ENCODE data around the gene EDN3. TPM values are rescaled to one million over a fixed set of nuclear protein-coding genes. Genes with fewer than 3 reads are reported as not detected.

EDN3 gene
- total RNA-seq, 2 donors from 2014 or later = not detected

DNA sequence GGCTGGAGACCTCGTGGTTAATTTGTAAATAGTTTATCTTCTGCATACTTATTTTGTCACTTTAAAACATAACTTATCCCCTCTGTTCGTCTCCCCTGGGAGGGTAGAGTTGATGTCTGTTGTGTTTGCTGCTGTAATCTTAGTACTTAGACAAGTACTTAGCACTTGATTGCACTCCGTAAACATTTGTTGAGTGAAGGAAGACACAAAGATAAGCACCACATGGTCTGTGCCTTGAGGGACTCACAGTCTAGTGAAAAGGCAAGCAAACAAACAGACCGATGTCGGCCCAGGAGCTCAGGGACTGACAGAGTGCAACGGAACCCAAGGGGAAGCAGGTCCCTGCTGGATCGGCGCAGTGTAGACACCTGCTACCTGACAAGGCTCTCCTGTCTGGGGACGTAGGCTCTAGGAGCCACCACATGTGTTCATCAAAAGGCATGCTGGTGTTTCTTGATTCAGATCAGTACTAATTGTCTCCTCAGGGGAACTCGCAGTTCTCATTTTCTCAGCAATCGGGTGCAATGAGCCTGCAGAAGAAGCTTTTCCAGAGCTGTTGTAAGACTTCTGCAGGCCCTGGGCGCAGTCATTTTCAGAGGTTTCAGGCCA is 31.4 kb downstream of the EDN3 start:
- Histone ChIP-seq H3K9ac (ENCODE audit: extremely low read depth, low read length, poor library complexity, severe bottlenecking) (no peak overlapping the region), H3K27me3 (ENCODE audit: control insufficient read depth, insufficient read depth, low read length, poor library complexity, severe bottlenecking) (peaks cover 88% of the 10 kb centered on the region), H3K4me1 (ENCODE audit: control insufficient read depth, insufficient read depth, low read length) (peaks cover 10% of the 10 kb centered on the region), H3K27ac (ENCODE audit: low read depth, low read length) (no peak overlapping the region), H3K36me3 (ENCODE audit: control insufficient read depth, insufficient read depth, low read length) (no peaks in the 10 kb centered on the region), H3K4me3 (ENCODE audit: low read length) (no peak overlapping the region), H3K9me3 (ENCODE audit: control insufficient read depth, low read length) (no peaks in the 10 kb centered on the region)
- H3K4me3 Mint-ChIP-seq = no peak overlapping the region
- TF ChIP-seq, protein P1, sequence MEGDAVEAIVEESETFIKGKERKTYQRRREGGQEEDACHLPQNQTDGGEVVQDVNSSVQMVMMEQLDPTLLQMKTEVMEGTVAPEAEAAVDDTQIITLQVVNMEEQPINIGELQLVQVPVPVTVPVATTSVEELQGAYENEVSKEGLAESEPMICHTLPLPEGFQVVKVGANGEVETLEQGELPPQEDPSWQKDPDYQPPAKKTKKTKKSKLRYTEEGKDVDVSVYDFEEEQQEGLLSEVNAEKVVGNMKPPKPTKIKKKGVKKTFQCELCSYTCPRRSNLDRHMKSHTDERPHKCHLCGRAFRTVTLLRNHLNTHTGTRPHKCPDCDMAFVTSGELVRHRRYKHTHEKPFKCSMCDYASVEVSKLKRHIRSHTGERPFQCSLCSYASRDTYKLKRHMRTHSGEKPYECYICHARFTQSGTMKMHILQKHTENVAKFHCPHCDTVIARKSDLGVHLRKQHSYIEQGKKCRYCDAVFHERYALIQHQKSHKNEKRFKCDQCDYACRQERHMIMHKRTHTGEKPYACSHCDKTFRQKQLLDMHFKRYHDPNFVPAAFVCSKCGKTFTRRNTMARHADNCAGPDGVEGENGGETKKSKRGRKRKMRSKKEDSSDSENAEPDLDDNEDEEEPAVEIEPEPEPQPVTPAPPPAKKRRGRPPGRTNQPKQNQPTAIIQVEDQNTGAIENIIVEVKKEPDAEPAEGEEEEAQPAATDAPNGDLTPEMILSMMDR (conservative IDR thresholded peaks at IDR 0.05) = peak; percentile 19
- no peak overlapping the region for H3K27ac Mint-ChIP-seq
- 60 to 65% methylated on average over 5 to 11 of the region's 12 CpGs for whole genome bisulfite sequencing, 2 experiments (ENCODE audit: insufficient coverage in 1 of 2, insufficient read length in 1 of 2)
- H3K4me1 Mint-ChIP-seq = peaks cover 16% of the 10 kb centered on the region
- H3K9me3 Mint-ChIP-seq = no peaks in the 10 kb centered on the region
- no peaks in the 10 kb centered on the region for H3K36me3 Mint-ChIP-seq (ENCODE audit: low read depth)
- DNase-seq = peak; percentile 65
- H3K27me3 Mint-ChIP-seq (ENCODE audit: insufficient read depth) = peaks cover 94% of the 10 kb centered on the region

DNA sequence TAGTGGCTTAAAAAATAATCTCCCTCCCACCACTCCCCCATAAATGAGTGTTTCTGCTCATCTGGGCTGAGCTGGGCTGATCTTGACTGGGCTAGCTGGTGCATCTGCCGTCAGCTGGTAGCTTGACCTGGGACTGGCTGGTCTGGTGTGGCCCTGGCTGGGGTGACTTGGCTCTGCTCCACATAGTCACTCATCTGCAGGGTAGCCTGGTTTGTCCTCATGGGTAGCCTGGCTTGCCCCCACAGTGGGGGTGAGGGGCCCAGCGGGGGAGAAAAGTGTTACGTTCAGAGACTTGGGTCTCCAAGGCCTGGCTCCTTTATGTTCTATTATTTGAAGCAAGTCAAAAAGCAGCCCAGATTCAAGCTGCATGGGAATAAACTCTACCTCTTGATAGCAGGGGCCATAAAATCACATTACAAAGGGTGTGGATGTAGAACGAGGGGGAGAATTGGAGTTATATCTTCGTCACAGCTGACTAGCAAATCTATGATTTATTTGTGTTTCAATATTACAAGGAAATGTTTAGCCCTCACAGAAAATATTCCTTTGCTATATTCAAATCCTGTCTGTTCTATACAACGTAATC is 32.9 kb downstream of the EDN3 start:
- Histone ChIP-seq H3K9me3 (ENCODE audit: control insufficient read depth, low read length) (no peaks in the 10 kb centered on the region), H3K36me3 (ENCODE audit: control insufficient read depth, insufficient read depth, low read length) (no peaks in the 10 kb centered on the region), H3K27me3 (ENCODE audit: control insufficient read depth, insufficient read depth, low read length, poor library complexity, severe bottlenecking) (peaks cover 77% of the 10 kb centered on the region), H3K27ac (ENCODE audit: low read depth, low read length) (no peak overlapping the region), H3K4me3 (ENCODE audit: low read length) (no peak overlapping the region), H3K9ac (ENCODE audit: extremely low read depth, low read length, poor library complexity, severe bottlenecking) (no peak overlapping the region), H3K4me1 (ENCODE audit: control insufficient read depth, insufficient read depth, low read length) (peaks cover 10% of the 10 kb centered on the region)
- DNase-seq = no peak
- TF ChIP-seq, protein P1 (conservative IDR thresholded peaks at IDR 0.05) = no peak
- Mint-ChIP-seq H3K27me3 (ENCODE audit: insufficient read depth) (peaks cover 94% of the 10 kb centered on the region), H3K4me1 (peaks cover 16% of the 10 kb centered on the region), H3K36me3 (ENCODE audit: low read depth) (no peaks in the 10 kb centered on the region), H3K4me3 (no peak overlapping the region), H3K9me3 (no peaks in the 10 kb centered on the region), H3K27ac (no peak overlapping the region)
- 95 to 96% methylated on average over 4 to 6 of the region's 6 CpGs for WGBS, 2 experiments (ENCODE audit: insufficient coverage in 1 of 2, insufficient read length in 1 of 2)

DNA sequence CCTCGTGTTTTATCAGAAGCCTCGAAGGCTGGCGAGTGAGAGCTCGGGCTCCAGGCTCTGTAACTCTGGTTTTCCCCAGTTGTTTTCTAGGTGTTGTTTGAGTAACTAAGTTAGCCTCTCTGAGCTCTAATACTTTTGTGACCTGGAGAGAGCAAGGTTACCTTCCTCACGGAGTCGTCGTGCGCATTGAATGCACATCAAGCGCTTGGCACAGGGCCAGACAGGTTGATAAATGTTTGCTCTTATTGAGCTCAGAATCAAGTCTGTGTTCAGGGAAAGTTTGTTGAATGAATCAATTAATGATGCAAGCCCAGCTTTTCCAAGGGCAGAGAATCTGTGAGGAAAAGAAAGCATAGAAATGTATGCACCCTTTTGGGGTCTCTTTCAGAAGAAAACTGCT is 33.5 kb downstream of the EDN3 start:
- Histone ChIP-seq H3K4me1 (ENCODE audit: control insufficient read depth, insufficient read depth, low read length) (peaks cover 10% of the 10 kb centered on the region), H3K9me3 (ENCODE audit: control insufficient read depth, low read length) (no peaks in the 10 kb centered on the region), H3K9ac (ENCODE audit: extremely low read depth, low read length, poor library complexity, severe bottlenecking) (no peak overlapping the region), H3K27ac (ENCODE audit: low read depth, low read length) (no peak overlapping the region), H3K36me3 (ENCODE audit: control insufficient read depth, insufficient read depth, low read length) (no peaks in the 10 kb centered on the region), H3K4me3 (ENCODE audit: low read length) (no peak overlapping the region), H3K27me3 (ENCODE audit: control insufficient read depth, insufficient read depth, low read length, poor library complexity, severe bottlenecking) (peaks cover 71% of the 10 kb centered on the region)
- H3K27ac Mint-ChIP-seq = no peak overlapping the region
- H3K9me3 Mint-ChIP-seq = no peaks in the 10 kb centered on the region
- H3K27me3 Mint-ChIP-seq (ENCODE audit: insufficient read depth) = peaks cover 88% of the 10 kb centered on the region
- H3K4me3 Mint-ChIP-seq = no peak overlapping the region
- no peaks in the 10 kb centered on the region for H3K36me3 Mint-ChIP-seq (ENCODE audit: low read depth)
- TF ChIP-seq, protein P1 (conservative IDR thresholded peaks at IDR 0.05) = no peak
- DNase-seq = no peak
- H3K4me1 Mint-ChIP-seq = peaks cover 16% of the 10 kb centered on the region
- 87 to 96% methylated on average over 5 to 9 of the region's 9 CpGs for WGBS, 2 experiments (ENCODE audit: insufficient coverage in 1 of 2, insufficient read length in 1 of 2)
